ENCODE results near the gene VSIG4.

Gene VSIG4

GRCh38 chrX:65997978-65998717, 41.7 kb downstream of the VSIG4 start:
- H3K4me3 ChIP-seq (ENCODE audit: low read depth, low read length) = no peak overlapping the region
- peak; percentile 97 for DNase-seq (ENCODE audit: low read depth)
- peak; percentile 15; the same call in 1 of the 2 replicates for TF ChIP-seq MAX (IDR thresholded peaks at IDR 0.05; ENCODE audit: low read depth, low read length)
- no peak for TF ChIP-seq POLR2A (IDR thresholded peaks at IDR 0.05; ENCODE audit: extremely low read depth, insufficient read length)
- peak; percentile 76 for TF ChIP-seq MYC (IDR thresholded peaks at IDR 0.05; ENCODE audit: low read depth, low read length)
- TF ChIP-seq CTCF (IDR thresholded peaks at IDR 0.05; ENCODE audit: low read depth, low read length) = no peak

GRCh38 chrX:65994519-65995506, 45.1 kb downstream of the VSIG4 start:
- H3K4me3 ChIP-seq (ENCODE audit: low read depth, low read length) = no peak overlapping the region
- TF ChIP-seq POLR2A (IDR thresholded peaks at IDR 0.05; ENCODE audit: extremely low read depth, insufficient read length) = no peak
- TF ChIP-seq MAX (IDR thresholded peaks at IDR 0.05; ENCODE audit: low read depth, low read length) = no peak
- no peak for TF ChIP-seq MYC (IDR thresholded peaks at IDR 0.05; ENCODE audit: low read depth, low read length)
- no peak for TF ChIP-seq CTCF (IDR thresholded peaks at IDR 0.05; ENCODE audit: low read depth, low read length)

GRCh38 chrX:65993915-65994460, 45.9 kb downstream of the VSIG4 start:
- no peak for DNase-seq (ENCODE audit: low read depth)
- no peak for TF ChIP-seq MAX (IDR thresholded peaks at IDR 0.05; ENCODE audit: low read depth, low read length)
- no peak for TF ChIP-seq MYC (IDR thresholded peaks at IDR 0.05; ENCODE audit: low read depth, low read length)
- no peak for TF ChIP-seq CTCF (IDR thresholded peaks at IDR 0.05; ENCODE audit: low read depth, low read length)
- TF ChIP-seq POLR2A (IDR thresholded peaks at IDR 0.05; ENCODE audit: extremely low read depth, insufficient read length) = no peak
- no peak overlapping the region for H3K4me3 ChIP-seq (ENCODE audit: low read depth, low read length)

More at GRCh38 chrX:65994519-65995506, 45.1 kb downstream of the VSIG4 start:
- DNase-seq (ENCODE audit: low read depth) = no peak

GRCh38 chrX:65993332-65993731, 46.5 kb downstream of the VSIG4 start:
- no peak for DNase-seq (ENCODE audit: low read depth)
- TF ChIP-seq CTCF (IDR thresholded peaks at IDR 0.05; ENCODE audit: low read depth, low read length) = no peak
- TF ChIP-seq MAX (IDR thresholded peaks at IDR 0.05; ENCODE audit: low read depth, low read length) = no peak
- no peak for TF ChIP-seq MYC (IDR thresholded peaks at IDR 0.05; ENCODE audit: low read depth, low read length)
- no peak for TF ChIP-seq POLR2A (IDR thresholded peaks at IDR 0.05; ENCODE audit: extremely low read depth, insufficient read length)
- no peak overlapping the region for H3K4me3 ChIP-seq (ENCODE audit: low read depth, low read length)

GRCh38 chrX:65990702-65991101, 49.2 kb downstream of the VSIG4 start:
- peak; percentile 54 for DNase-seq (ENCODE audit: low read depth)
- TF ChIP-seq MAX (IDR thresholded peaks at IDR 0.05; ENCODE audit: low read depth, low read length) (no peak), MYC (IDR thresholded peaks at IDR 0.05; ENCODE audit: low read depth, low read length) (no peak), CTCF (IDR thresholded peaks at IDR 0.05; ENCODE audit: low read depth, low read length) (no peak), POLR2A (IDR thresholded peaks at IDR 0.05; ENCODE audit: extremely low read depth, insufficient read length) (no peak)

More at GRCh38 chrX:65990702-65991101, 49.2 kb downstream of the VSIG4 start:
- H3K4me3 ChIP-seq (ENCODE audit: low read depth, low read length) = no peak overlapping the region
